Stimulated activated CD4-positive, alpha-beta T cell treated with anti-CD3 and anti-CD28 coated beads, TNF-alpha, amount 100 ng/mL, for 24 hours (primary cell): Measurements from ENCODE around the gene TSPOAP1.

Experiments used
- DNase-seq, 3 experiments: peaks; one replicate each; pipeline ENCODE4 v3.0.0-alpha.2; 2020; ENCODE audit warnings: low read depth in 3 of 3

TSPOAP1 gene

DNA sequence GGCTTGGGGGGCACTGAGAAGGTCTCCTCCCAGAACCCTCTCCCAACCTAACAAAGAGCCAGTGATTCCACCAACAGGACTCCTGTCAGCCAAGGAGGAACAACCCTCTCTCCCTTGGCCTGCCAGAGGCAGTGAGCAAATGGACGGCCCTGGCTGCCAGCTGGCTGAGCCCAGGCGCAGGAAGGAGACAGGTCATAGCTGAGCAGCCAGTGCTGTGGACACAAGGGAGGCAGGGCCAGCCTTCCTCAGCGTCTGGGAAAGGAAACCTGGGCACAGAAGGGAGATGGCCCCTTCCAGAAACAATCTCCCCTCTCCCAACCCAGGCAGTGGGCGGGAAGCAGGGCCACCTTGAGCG, 50.0 kb downstream of the TSPOAP1 start:
- DNase-seq = no peak

DNA sequence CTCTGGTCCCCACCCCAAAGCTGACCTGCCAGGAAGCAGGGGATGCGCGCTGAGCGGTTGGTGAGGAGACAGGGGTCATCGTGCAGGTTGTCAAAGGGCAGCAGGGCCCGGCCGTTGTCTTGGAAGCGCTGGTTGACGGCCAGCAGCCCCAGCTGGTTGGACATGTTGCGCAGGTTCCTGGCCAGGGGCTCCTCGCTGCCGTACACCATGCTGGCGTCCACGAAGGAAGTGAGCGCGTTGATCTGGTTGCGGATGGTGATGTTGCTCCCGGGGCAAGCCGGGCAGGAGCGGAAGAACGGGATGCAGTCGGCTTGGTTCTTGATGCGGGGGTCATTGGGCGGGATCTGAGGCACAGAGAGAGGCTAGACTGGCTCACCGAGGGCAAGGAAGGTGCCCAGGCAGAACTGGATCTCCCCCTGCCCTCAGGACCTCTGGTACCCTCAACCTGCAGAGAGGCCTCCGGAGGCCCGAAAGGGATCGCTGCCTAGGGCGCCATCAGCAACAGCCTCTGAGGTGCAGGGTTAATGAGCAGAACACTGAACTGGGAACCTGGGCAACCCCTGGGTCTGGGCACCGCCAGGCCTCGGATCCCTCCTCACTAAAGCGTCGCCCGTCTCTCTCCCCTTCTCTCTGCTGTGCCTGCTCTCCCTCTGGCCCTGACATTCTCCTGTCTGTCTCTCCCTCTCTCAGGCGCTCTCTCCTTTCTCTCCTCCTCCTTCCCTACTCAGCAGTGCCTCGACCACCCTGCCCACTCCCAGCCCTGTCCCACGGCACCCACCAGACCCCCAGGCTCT, 50.6 kb downstream of the TSPOAP1 start:
- DNase-seq = no peak

DNA sequence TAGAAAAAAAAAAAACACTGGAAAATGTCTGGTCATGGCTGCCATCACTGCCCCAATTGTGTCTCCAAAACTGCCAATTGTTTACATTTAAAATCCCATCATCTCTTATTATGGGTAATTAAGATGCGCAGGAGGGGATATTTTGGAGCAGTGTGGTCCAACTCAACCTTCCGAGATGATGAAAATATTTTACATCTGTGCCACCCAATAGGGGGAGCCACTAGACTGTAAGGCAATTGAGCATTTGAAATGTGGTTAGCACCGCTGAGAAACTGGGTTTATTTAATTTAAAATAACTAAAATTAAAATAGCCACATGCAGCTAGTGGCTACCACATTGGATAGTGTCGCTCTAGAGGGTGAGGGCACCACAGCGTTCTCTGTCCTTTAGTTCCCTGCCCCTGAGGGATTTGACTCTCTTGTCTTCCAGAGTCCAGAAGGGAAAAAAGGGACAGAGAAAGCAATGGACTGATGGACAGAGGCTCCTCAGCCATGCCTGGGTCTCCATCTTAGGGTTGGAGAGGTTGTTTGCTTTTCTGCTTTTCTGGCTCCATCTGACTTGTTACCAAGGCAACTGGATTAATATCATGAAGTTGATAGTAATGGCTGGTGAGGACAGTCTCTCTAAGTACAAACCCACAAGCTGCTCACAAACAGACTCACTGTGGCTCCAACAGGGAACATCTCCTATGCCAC, 51.3 kb downstream of the TSPOAP1 start:
- no peak for DNase-seq

DNA sequence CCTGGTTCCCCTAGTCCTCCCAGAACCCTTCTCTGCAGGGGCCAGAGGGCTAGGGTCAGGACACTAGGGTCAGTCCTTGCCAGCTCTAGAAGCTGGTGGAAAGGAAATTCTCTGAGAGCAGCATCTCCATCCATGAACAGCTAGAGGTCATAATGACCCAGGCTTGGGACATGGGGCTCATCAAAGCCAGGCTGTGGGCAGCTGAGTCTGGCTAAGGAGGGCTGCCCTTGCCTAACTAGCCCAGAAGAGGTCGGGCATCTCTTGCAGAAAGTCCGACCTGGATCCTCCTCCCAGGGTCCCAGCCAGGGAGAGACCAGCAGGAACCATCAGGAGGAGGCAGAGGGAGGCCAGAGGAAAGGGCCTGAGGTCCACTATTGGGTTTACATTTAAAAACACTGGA, 52.2 kb downstream of the TSPOAP1 start:
- DNase-seq = no peak

DNA sequence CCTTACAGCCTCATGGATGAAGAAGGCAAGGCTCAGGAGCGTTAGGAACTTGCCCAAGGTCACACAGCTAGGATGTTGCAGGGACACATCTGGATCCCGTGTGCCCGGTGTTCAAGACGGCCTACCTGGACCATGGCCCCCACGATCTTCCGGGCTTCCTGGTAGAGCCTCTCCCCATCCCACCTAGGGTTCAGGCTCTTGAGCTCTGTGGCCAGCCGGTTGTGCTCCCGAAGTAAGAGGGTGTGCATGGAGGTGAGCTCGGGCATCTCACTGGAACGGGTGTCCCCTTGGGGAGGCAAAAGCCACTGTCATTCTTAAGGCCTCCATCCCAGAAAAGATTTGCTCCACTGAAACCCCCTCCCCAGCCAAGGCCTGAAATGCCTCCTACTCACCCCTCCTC, 53.2 kb downstream of the TSPOAP1 start:
- DNase-seq = no peak

DNA sequence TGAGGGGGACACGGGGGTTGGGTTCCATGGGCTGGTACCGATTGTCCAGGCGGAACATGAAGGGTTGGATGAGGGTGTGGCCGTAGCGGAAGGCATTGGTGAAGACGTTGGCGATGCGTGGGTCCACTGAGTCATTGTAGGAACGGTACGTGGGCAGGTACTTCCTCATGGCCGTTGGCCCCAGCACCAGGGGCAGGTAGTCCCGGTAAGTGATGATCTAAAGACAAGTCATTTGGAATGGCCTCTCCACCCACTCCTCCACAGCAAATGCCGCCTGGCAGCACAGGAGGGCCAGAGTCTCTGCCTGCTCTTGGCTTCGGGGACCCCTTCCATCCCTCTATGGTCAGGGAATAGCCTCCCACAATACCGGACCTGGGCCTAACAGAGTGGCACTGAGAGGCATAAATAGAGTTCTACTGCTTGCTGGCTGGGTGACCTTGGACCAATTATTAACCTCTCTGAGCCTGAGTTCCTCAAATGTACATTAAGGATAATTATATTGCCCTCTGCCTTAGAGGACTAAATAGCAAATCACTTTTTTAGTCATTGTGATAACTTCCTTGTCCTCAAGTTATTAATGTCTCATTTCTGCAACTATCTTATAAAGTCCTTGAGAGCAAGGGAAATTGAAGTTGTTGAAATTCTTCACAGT, 55.0 kb downstream of the TSPOAP1 start:
- DNase-seq = no peak

DNA sequence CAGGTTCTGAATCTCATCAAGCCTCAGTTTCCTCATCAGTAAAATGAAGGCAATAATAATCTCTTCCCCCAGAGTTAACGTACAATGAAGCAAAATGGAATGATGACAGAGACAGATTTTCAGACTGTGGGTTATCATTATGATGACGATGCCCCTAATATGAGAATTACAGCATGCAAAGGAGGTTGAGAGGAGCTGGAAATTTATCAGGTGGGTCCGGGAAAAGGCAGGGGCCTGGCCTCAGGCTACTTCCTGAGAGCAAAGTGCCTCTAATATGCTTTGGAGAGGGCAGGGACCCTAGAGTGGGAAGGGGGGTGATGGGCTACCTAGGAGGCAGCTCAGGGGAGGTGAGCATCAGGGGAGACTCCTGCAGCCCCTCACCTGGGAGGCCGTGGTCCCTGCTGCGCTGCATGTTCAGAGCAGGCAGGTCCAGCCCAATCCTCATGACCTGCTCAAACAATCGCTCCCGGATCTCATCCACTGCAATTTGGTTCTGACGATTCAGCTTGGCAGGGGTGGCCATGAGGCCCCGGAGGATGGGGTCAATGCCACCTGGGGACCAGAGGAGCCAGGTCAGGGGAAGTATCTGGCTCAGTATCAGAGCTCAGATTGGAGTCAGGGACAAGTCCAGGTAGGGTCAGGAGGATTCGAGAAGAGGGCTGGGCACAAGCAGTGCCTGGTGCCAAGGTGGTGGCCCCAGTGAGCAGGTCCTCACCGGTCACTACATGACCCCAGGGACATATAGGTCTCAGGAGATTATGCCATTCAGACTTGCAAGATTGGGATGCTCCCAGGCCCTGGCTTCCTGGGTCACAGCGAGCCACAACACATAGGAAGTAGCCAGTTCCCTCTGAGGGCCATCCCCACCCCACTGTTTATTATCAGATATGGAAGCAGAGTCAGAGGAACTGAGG, 56.0 kb downstream of the TSPOAP1 start:
- DNase-seq = no peak

DNA sequence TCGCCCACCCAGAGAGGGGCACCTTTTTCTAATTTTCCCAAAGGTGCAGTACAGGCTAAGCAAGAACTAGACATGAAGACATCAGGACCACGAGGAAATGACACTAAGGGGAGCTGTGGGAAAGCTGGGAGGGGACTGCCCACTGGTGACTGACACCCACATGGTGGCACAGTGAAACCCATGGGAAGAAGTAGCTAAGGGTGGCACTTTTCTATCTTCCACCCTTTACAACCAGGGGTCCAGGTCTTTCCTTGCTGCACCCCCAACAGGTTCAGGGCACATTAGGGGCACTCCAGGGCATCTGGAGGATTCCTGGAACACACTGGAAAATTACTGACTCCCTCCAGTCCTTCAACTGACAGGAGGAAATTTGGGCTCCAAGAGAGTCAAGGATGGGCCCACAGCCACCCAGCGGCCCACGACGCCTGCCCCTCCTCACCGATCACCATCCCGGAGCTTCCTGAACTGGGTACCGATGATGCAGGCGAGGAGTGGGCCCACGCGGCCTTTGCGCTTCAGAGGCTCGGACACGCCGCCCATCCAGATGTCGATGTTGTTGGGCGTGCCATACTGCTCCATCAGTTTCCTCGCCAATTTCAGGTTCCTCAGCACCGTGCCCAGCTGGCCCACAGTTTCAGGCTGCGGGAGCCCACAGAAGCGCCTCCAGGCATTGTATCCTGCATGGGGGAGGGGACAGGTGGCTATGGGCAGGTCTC, 57.2 kb downstream of the TSPOAP1 start:
- no peak for DNase-seq

DNA sequence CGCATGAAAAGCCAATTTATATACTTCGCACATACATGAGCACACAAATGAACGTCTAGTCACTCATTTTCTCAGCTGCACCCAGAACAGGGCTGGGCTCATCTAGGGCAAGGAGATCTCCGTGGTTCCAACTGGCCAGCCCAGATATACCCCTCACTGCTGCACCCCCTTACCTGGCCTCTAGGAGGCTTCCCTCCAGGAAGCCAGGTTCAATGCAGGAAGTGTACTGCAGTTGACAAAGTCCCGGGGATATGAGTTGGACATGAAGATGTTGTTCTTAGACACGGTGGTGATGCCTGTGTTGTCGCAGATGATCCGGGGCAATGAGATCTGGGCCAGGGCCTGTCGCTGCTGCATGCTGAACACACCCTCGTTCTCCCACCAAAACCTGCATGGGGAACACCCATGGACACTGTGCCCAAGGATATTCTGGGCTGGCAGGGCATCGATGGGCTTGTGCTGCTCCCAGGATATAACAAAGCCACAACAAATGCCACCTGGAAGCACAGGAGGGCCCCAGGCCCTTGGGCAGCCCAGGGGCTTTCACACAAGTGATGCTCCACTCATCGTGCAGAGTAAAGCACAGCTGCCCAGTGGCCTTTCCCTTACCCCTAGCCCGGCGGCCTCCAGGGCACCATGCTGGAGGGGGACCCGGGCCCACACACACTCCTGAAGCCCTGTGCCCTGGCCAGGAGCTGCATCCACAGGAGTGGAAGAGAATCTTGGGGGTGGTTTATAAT, 57.9 kb downstream of the TSPOAP1 start:
- DNase-seq = no peak

DNA sequence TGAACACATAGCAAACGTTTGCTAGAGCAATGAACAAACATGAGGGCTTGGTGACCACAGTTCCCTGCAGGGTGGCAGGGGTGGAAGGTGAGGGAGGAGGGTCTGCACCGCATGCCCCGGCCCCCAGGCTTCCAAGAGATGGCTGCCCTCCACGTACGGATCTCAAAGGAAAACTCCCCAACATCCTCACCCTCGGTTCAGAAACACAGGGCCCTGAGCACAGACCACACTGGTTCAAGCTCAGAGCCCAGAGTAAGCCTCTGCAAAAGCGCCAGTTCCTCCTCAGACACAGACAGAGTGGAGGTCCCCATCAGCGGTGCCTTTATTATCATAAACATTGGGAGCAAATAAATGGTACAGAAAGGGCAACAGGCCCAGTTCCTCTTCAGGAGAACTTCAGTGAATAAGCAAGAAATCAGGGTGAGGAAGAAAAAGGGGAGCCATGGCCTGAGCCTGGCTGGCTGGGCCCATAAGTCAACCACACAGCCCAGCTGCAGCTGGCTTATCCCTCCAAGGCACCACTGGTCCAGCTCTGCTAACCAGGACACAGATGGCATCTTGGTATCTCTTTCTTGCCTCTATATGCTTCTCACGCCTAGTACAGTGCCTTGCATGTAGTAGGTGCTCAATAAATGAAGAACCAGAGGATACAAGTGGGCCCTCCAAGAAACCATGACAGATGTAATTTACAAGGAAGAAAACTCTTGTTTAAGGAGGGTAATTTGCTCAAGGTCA, 58.9 kb downstream of the TSPOAP1 start:
- DNase-seq = no peak

DNA sequence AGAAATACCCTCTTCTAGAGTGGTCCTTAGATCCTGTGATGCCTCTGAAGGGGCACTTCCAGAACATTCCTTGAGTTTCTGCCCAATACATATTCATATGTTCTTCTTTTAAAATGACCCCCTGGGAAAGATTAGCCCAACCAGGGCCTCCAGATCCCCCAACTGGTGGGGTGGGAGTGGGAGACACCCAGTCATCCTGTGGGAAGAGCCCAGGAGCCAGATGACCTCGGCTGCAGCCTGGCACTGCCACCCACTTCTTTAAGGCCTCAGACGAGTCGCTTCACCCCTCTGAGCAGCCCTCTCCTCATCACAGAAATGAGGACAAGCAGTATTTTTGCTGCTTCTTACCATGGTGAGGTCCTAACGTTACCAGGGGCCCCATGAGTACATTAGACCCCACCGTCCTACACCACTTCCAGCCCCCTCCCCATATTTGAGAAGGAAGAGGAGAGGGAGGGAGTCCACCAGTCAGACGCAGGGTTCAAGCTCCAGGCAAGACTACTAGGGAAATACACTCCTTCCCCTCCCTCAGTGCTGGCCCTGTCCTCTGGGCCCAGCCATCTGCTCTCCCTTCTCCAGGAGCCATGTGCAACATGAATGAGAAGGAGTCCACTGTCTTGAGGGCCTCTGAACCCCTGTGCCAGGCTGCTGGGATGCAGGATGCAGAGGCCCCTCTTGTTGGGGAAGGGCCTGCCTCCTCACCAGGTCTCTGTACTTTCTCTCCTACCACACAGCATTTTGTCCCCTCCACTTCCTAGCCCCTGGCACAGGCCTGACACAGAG, 59.6 kb downstream of the TSPOAP1 start:
- no peak for DNase-seq

DNA sequence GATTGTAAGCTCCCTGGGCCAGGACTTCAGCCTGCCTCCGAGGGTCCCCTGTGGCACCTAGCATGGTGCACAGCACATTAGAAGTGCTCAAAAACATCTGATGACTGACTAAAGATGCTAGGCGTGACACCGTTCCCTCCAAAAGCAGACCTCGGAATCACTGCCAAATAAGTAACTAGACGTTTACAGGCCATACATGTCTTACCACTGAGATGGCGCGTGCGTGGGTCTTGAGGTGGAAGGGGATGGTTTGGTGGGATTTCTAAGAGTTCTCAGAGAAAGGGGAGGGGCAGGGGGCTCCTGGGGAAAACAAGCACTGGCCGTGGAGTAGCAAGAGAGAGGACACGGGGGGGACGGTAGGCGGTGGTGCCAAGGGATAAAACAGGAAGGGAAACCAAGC, 60.3 kb downstream of the TSPOAP1 start:
- no peak for DNase-seq

DNA sequence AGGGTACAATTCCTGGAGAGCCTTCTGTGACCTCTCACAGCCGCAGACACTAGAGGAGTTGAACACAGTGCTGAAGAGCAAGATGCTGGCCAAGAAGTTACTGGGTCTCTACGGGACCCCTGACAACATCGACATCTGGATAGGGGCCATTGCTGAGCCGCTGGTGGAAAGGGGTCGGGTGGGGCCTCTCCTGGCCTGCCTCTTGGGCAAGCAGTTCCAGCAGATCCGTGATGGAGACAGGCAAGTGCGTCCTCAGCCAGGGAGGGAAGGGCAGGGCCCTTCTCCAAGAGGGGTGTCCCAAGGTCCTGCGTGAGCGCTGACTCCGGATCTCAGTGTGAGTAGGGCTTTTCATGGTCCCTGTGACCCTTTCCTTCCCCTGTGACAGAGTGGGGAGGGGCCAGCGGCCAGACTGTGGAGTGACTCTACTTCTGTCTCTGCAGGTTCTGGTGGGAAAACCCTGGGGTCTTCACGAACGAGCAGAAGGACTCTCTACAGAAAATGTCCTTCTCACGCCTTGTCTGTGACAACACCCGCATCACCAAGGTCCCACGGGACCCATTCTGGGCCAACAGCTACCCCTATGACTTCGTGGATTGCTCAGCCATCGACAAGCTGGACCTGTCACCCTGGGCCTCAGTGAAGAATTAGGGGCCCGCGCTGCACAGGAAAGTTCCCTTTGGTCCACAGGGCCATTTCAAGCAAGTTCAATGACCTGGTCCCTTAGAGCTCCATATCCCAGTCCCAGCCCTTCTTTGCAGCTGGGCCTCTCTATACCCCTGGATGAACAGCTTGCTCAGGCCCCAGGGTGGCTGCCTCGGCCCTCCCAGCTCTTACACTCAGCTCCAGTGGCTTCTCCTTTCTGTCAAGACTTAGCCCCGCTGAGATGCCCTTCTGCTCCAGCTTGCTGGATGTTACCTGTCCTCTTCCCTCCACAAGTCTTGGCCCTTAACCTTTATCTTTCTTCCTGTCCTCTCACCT, 61.0 kb downstream of the TSPOAP1 start:
- DNase-seq = no peak

DNA sequence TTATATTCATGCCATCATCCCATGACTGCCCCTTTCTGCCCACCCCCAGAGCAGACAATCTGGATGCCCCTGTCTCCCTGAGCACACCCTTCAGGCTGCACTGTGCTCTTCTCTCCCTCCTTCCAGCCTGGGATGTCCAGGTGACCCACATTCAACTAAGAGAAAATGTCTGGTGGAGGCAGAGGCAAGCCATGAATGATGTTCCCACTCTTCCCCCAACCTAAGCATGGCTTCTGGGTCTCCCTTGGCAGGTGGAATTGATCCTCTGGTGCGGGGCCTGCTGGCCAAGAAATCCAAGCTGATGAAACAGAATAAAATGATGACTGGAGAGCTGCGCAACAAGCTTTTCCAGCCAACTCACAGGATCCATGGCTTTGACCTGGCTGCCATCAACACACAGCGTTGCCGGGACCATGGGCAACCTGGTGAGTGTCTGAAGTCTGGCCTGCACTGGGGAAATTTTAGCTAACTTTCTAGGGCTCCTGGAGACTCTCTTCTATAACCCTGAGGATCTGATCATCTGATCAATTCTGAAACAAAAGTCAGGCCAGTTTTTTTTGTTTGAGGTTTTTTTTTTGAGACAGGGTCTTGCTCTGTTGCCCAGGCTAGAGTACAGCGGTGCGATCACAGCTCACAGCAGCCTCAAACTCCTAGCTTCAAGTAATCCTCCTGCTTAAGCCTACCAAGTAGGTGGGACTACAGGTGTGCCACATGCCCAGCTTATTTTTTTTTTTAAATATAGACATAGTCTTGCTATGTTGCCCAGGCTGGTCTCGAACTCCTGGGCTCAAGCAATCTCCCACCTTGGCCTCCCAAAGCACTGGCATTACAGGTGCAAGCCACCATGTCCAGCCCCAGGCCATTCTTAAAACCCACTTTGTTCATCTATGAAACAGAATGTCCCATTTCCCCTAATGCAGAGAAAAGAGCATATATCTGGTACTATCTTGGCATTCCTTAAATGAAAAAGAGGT, 62.4 kb downstream of the TSPOAP1 start:
- DNase-seq = no peak

DNA sequence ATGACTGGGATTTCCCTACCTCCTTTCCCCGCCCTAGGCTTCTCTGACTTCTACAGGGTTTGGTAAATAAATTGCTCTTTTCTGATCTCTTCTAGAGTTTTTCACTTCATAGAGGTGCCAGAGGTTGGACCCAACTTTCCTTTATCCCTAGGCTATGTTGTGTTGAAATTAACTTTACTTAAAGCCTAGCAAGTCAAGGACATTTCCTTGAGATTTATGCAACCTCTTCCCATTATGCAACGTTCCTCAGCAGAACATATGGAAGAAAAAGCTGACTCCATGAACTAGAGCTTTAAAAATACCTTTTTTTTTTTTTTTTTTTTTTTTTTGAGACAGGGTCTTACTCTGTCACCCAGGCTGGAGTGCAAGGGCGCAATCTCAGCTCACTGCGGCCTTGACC, 63.3 kb downstream of the TSPOAP1 start:
- DNase-seq = no peak

DNA sequence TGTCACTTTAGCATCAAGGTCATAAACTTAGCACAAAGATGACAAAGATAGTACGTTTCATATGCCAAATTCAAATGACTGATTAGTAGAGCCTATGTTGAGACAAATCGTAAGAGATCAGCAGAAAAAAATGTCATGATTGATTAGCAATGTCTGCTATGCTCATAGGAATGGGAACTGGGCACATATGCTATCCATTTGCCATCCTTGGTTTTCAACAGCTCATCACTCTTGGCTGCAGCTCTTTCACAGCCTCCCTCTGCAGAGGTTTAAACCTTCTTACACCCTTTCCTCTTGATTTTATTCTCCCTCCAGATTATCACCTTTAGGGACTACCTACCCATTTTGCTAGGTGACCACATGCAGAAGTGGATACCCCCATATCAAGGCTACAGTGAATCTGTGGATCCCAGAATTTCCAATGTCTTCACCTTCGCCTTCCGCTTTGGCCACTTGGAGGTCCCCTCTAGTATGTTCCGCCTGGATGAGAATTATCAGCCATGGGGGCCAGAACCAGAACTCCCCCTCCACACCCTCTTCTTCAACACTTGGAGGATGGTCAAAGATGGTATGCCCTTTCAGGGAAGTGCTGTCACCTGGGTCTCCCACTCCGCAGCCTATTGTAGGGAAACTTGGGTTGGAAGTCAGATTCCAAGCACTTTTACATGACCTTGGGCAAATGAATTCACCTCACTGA, 64.0 kb downstream of the TSPOAP1 start:
- DNase-seq = no peak
